Mesenchymal stem cell (in vitro differentiated cells and primary cell): Measurements from ENCODE around the gene ELFN2.

Experiments
- DNase-seq: peaks from one replicate; pipeline ENCODE4 v3.0.0-alpha.2; 2013
- H2AFZ ChIP-seq: one replicate; pipeline ENCODE4 v1.6.1; 2013; ENCODE audit warnings: low read depth, mild to moderate bottlenecking, control low read depth, inconsistent platforms, low read length, moderate library complexity
- H2AK5ac ChIP-seq: 2 replicates; pipeline ENCODE4 v1.6.1; 2013; ENCODE audit warnings: low read length, moderate library complexity, mild to moderate bottlenecking, inconsistent platforms; ENCODE audit not compliant: severe bottlenecking
- H2BK120ac ChIP-seq: one replicate; pipeline ENCODE4 v1.6.1; 2013; ENCODE audit warnings: low read depth, mild to moderate bottlenecking, inconsistent platforms, low read length, moderate library complexity
- H2BK12ac ChIP-seq, 2 experiments: one replicate each; pipeline ENCODE4 v1.6.1; 2013; ENCODE audit warnings: inconsistent platforms in 2 of 2, low read length in 2 of 2, mild to moderate bottlenecking in 2 of 2, moderate library complexity in 2 of 2, control low read depth in 1 of 2
- H2BK15ac ChIP-seq: one replicate; pipeline ENCODE4 v1.6.1; 2013; ENCODE audit warnings: mild to moderate bottlenecking, low read depth, inconsistent platforms; ENCODE audit not compliant: poor library complexity, severe bottlenecking
- H2BK5ac ChIP-seq: 2 replicates; pipeline ENCODE4 v1.6.1; 2013; ENCODE audit warnings: low read depth, mild to moderate bottlenecking, low read length, control low read depth, inconsistent platforms; ENCODE audit not compliant: poor library complexity, severe bottlenecking
- H3K14ac ChIP-seq, 2 experiments: one replicate each; pipeline ENCODE4 v1.6.1; 2013; ENCODE audit warnings: inconsistent platforms in 2 of 2, low read length in 2 of 2, control low read depth in 1 of 2, mild to moderate bottlenecking in 1 of 2, moderate library complexity in 1 of 2
- H3K18ac ChIP-seq, 2 experiments: one replicate each; pipeline ENCODE4 v1.6.1; 2013; ENCODE audit warnings: inconsistent platforms in 2 of 2, low read length in 2 of 2, control low read depth in 1 of 2, low read depth in 1 of 2, mild to moderate bottlenecking in 1 of 2
- H3K23ac ChIP-seq, 2 experiments: one replicate each; pipeline ENCODE4 v1.6.1; 2013; ENCODE audit warnings: inconsistent platforms in 2 of 2, low read length in 2 of 2, mild to moderate bottlenecking in 2 of 2, moderate library complexity in 2 of 2, control low read depth in 1 of 2
- H3K27ac ChIP-seq: 2 replicates; pipeline ENCODE4 v1.5.1; 2013; ENCODE audit warnings: mild to moderate bottlenecking, moderate library complexity, low read length, control low read depth, inconsistent platforms; ENCODE audit not compliant: poor library complexity, severe bottlenecking
- H3K27me3 ChIP-seq, 2 experiments: 2 replicates each; pipeline versions ENCODE4 v1.6.1 to v1.7.0; 2013; ENCODE audit warnings: low read length in 2 of 2, mild to moderate bottlenecking in 2 of 2, moderate library complexity in 2 of 2, control low read depth in 1 of 2, inconsistent platforms in 1 of 2; ENCODE audit not compliant: control insufficient read depth in 1 of 2, insufficient read depth in 1 of 2
- H3K36me3 ChIP-seq, 2 experiments: 2 replicates each; pipeline versions ENCODE4 v1.6.1 to v1.7.0; 2013; ENCODE audit warnings: low read length in 2 of 2, control low read depth in 1 of 2, inconsistent platforms in 1 of 2, low read depth in 1 of 2, mild to moderate bottlenecking in 1 of 2; ENCODE audit not compliant: insufficient read depth in 2 of 2, control insufficient read depth in 1 of 2
- H3K4ac ChIP-seq, 2 experiments: one replicate each; pipeline ENCODE4 v1.6.1; 2013; ENCODE audit warnings: inconsistent platforms in 2 of 2, low read length in 2 of 2, mild to moderate bottlenecking in 2 of 2, moderate library complexity in 2 of 2, control low read depth in 1 of 2, low read depth in 1 of 2
- H3K4me1 ChIP-seq: 2 replicates; pipeline ENCODE4 v1.6.1; 2013; ENCODE audit warnings: low read depth, low read length, control low read depth; ENCODE audit not compliant: control insufficient read depth, insufficient read depth
- H3K4me2 ChIP-seq: 2 replicates; pipeline ENCODE4 v1.6.1; 2013; ENCODE audit warnings: low read length, mild to moderate bottlenecking, inconsistent platforms; ENCODE audit not compliant: poor library complexity, severe bottlenecking
- H3K4me3 ChIP-seq, 2 experiments: 2 replicates each; pipeline versions ENCODE4 v1.5.1 to v1.7.0; 2013; ENCODE audit warnings: low read length in 2 of 2, mild to moderate bottlenecking in 2 of 2, control low read depth in 1 of 2, low read depth in 1 of 2; ENCODE audit not compliant: insufficient read depth in 1 of 2
- H3K79me1 ChIP-seq: replicated peaks from 2 replicates; pipeline ENCODE4 v1.6.1; 2013; ENCODE audit warnings: mild to moderate bottlenecking, control low read depth, low read length, inconsistent platforms; ENCODE audit not compliant: poor library complexity, severe bottlenecking
- H3K9ac ChIP-seq: 2 replicates; pipeline ENCODE4 v1.7.0; 2013; ENCODE audit warnings: mild to moderate bottlenecking, low read length, moderate library complexity
- H3K9me3 ChIP-seq: 2 replicates; pipeline ENCODE4 v1.7.0; 2013; ENCODE audit warnings: mild to moderate bottlenecking, low read length; ENCODE audit not compliant: control insufficient read depth
- H4K8ac ChIP-seq: one replicate; pipeline ENCODE4 v1.6.1; 2013; ENCODE audit warnings: inconsistent platforms, mild to moderate bottlenecking, low read length, moderate library complexity
- H4K91ac ChIP-seq: one replicate; pipeline ENCODE4 v1.6.1; 2013; ENCODE audit warnings: mild to moderate bottlenecking, low read length, inconsistent platforms
- WGBS: methylation state at CpG from one replicate; pipeline ENCODE4 v1.1.7; 2013; ENCODE audit warnings: mixed read lengths; 5-methylcytosine and 5-hydroxymethylcytosine counted together

The ELFN2 gene

DNA sequence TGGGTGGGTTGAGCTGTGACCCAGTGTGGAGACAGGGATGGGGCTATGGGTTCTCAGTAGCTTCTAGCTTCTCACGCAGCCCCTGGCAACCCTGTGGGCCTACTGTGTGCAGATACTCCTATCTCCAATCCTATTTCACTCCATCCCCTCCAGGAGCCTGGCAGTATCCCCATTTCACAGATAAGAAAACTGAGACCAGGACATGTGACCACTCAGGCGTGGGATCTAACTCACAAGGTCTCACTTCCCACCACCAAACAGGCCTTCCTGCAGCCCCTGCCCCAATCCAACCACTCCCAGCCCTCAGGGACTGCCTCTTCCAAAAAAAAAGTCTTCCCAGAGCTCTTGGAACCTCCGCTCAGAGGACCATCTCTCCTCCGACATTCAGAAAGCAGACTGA, 15.6 kb downstream of the ELFN2 start:
- no peak for DNase-seq
- Histone ChIP-seq H3K27me3 (peaks cover 0 to 94% of the 10 kb centered on the region in 2 experiments), H2BK15ac (no peak overlapping the region), H3K23ac (no peak overlapping the region), H3K9ac (no peak overlapping the region), H4K91ac (no peak overlapping the region), H3K18ac (no peak overlapping the region), H2BK12ac (no peak overlapping the region), H3K4me2 (no peak overlapping the region), H2BK120ac (no peak overlapping the region), H3K4me1 (peaks cover 35% of the 10 kb centered on the region), H3K14ac (no peak overlapping the region), H2BK5ac (no peak overlapping the region), H3K9me3 (no peaks in the 10 kb centered on the region), H3K79me1 (peaks cover 54% of the 10 kb centered on the region), H3K27ac (no peak overlapping the region), H2AFZ (no peak overlapping the region), H2AK5ac (no peak overlapping the region), H3K4me3 (no peak overlapping the region), H3K4ac (no peak overlapping the region), H3K36me3 (peaks cover 0 to 82% of the 10 kb centered on the region in 2 experiments), H4K8ac (no peak overlapping the region)
- 86% methylated on average over 4 of the region's 4 CpGs for WGBS

DNA sequence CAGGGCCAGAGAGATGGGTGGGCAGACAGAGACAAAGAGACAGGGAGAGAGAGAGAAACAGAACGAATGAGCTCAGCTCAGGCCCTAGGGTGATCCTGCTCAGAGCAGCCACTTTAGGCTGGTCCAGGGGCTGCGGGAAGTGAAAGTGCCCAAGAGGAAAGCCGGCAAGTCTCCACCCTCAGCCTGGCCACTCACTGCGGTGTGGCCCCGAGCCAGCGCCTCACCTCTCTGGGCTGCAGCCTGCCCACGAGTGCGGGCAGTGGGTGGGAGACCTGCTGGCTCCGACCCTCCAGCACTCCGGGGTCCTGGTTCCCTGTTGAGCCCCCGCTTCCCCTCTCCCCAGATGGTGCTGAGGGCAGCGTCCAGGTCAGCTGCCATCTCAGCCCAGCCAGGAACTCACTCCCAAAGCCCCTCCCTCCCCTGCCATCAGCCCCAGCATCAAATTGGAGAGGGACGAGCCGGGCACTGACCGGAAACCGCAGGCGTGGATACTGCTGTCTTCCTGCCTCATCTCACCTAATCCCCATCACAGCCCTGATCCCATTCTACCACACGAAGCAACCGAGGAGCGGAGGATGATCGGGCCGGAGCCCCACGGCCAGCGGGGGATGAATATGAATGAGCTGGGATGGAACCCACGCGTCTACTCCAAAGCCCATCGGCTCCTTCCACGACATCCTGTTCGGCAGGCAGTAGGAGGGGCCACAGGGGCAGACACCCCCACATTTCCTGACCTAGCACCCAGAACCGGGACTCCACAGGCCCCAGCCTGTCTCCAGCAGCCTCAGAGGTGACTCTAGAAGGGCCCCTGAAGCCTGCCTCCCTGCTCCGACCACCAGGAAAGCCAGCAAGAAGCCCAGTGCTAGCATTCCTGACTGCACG, 16.9 kb downstream of the ELFN2 start:
- no peak for DNase-seq
- H3K18ac ChIP-seq, result no peak overlapping the region
- H2BK120ac ChIP-seq, result no peak overlapping the region
- H3K4me3 ChIP-seq, result no peak overlapping the region
- H4K8ac ChIP-seq, result no peak overlapping the region
- H3K9me3 ChIP-seq, result no peaks in the 10 kb centered on the region
- peaks cover 0 to 92% of the 10 kb centered on the region in 2 experiments for H3K27me3 ChIP-seq
- H3K14ac ChIP-seq, result peak overlapping the region in 1 of 2 experiments; percentile 31
- H4K91ac ChIP-seq, result no peak overlapping the region
- no peak overlapping the region for H3K9ac ChIP-seq
- H3K27ac ChIP-seq, result no peak overlapping the region
- H3K4me1 ChIP-seq, result peaks cover 29% of the 10 kb centered on the region
- H3K23ac ChIP-seq, result no peak overlapping the region
- no peak overlapping the region for H3K4me2 ChIP-seq
- no peak overlapping the region for H2BK15ac ChIP-seq
- H3K36me3 ChIP-seq, result peaks cover 0 to 84% of the 10 kb centered on the region in 2 experiments
- no peak overlapping the region for H2BK5ac ChIP-seq
- H2BK12ac ChIP-seq, result peak overlapping the region in 1 of 2 experiments; percentile 11
- WGBS, result 80% methylated on average over 32 of the region's 32 CpGs
- no peak overlapping the region for H3K4ac ChIP-seq
- no peak overlapping the region for H2AFZ ChIP-seq
- H2AK5ac ChIP-seq, result no peak overlapping the region
- peaks cover 60% of the 10 kb centered on the region for H3K79me1 ChIP-seq

DNA sequence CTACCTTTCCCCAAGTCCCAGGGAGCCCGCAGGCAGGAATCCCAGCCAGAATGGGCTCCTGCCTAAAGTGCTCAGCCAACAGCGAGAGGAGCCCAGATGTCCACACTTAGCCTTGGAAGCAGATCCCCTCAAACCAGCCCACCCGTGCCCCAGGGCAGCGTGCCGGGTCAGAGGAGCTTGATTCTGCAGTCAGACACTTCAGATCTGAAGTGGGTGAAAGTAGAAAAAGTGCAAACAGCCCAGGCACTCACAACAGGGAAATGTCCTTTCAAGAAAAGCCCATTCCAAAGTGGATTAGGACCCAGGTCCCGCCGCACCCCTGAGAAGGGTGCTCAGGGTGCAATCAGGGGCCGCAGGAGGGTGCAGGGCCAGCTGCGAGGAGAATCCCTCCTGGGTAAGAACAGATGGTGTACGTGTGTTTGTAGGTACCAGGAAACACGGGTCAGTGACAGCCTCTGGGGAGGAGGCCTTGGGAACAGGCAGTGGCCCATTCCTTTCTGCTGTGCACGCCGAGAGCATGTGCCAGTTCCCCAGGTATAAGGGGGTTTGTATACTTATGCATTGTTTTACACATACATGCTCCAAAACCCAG, 17.7 kb downstream of the ELFN2 start:
- Histone ChIP-seq H3K4me3 (no peak overlapping the region), H3K4me1 (peaks cover 25% of the 10 kb centered on the region), H3K9ac (no peak overlapping the region), H3K9me3 (no peaks in the 10 kb centered on the region), H3K27me3 (peaks cover 0 to 86% of the 10 kb centered on the region in 2 experiments), H3K18ac (no peak overlapping the region), H3K14ac (no peak overlapping the region), H3K79me1 (peaks cover 57% of the 10 kb centered on the region), H2BK120ac (no peak overlapping the region), H3K23ac (no peak overlapping the region), H4K8ac (no peak overlapping the region), H2AK5ac (no peak overlapping the region), H3K4ac (no peak overlapping the region), H4K91ac (no peak overlapping the region), H2AFZ (no peak overlapping the region), H3K27ac (no peak overlapping the region), H3K36me3 (peaks cover 0 to 77% of the 10 kb centered on the region in 2 experiments), H2BK15ac (no peak overlapping the region), H3K4me2 (no peak overlapping the region), H2BK5ac (no peak overlapping the region), H2BK12ac (no peak overlapping the region)
- 91% methylated on average over 9 of the region's 13 CpGs for WGBS
- no peak for DNase-seq

DNA sequence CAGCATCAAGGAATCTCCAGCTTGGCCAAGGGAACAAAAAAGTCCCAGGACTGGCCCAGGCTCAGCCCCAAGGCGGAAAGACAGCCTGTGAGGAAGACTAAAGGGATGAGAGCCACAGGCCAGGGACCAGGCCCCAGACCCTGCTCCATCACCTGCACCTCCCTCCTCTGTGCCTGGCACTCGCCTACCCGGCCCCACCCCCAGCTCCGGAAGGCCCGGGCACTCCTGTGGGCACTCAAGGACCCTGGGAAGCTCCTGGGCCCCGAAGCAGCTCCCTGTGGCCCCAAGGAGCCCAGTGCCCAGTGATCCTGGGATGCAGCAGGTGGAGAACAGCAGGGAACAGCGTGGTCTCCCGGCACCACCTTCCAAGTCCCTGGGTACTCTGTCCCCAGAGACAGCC, 18.2 kb downstream of the ELFN2 start:
- Histone ChIP-seq H3K18ac (no peak overlapping the region), H2BK12ac (no peak overlapping the region), H3K14ac (no peak overlapping the region), H3K27ac (no peak overlapping the region), H3K36me3 (peaks cover 0 to 79% of the 10 kb centered on the region in 2 experiments), H2BK5ac (no peak overlapping the region), H3K4ac (no peak overlapping the region), H3K79me1 (peaks cover 53% of the 10 kb centered on the region), H3K9ac (no peak overlapping the region), H2AFZ (no peak overlapping the region), H3K4me3 (no peak overlapping the region), H3K4me1 (peaks cover 25% of the 10 kb centered on the region), H4K91ac (no peak overlapping the region), H3K27me3 (peaks cover 0 to 86% of the 10 kb centered on the region in 2 experiments), H4K8ac (no peak overlapping the region), H3K23ac (no peak overlapping the region), H2AK5ac (no peak overlapping the region), H2BK15ac (no peak overlapping the region), H2BK120ac (no peak overlapping the region), H3K9me3 (no peaks in the 10 kb centered on the region), H3K4me2 (no peak overlapping the region)
- no peak for DNase-seq
- 85% methylated on average over 8 of the region's 8 CpGs for WGBS
